Upper lobe of left lung (tissue), 6 donors: Measurements from ENCODE around the gene LRRC51. TPM values are rescaled to one million over a fixed set of nuclear protein-coding genes. Genes with fewer than 3 reads are reported as not detected.

Experiments
- ATAC-seq, 2 donors: fragments of 200-7000 bp; cut with Tn5 transposase; one replicate each; pipeline ENCODE4 v1.9.1; 2022; ENCODE audit warnings: mild to moderate bottlenecking in 2 of 2, moderate library complexity in 2 of 2; ENCODE audit not compliant: low FRiP score in 2 of 2
- DNase-seq, 2 donors: peaks; one replicate each; pipeline ENCODE4 v3.0.0-alpha.2; 2019 to 2020
- H3K27ac ChIP-seq, 4 donors: fragments of 200-600 bp; sonication (generic); one replicate each; pipeline ENCODE4 v1.5.1; 2016 to 2019
- H3K27me3 ChIP-seq, 4 donors: fragments of 200-600 bp; sonication (generic); one replicate each; pipeline ENCODE4 v1.5.1; 2017 to 2019
- H3K36me3 ChIP-seq, 4 donors: fragments of 200-600 bp; sonication (generic); one replicate each; pipeline ENCODE4 v1.5.1; 2016 to 2019
- H3K4me1 ChIP-seq, 4 donors: fragments of 200-600 bp; sonication (generic); one replicate each; pipeline ENCODE4 v1.5.1; 2018 to 2019
- H3K4me3 ChIP-seq, 4 donors: fragments of 200-600 bp; sonication (generic); one replicate each; pipeline ENCODE4 v1.5.1; 2017 to 2019; ENCODE audit warnings: mild to moderate bottlenecking in 2 of 4, moderate library complexity in 1 of 4
- H3K9me3 ChIP-seq, 4 donors: fragments of 200-600 bp; sonication (generic); one replicate each; pipeline ENCODE4 v1.5.1; 2018 to 2019
- CTCF ChIP-seq, 6 experiments: fragments of 450-650 bp in 4 of 6; fragments of 200-600 bp in 2 of 6; sonication (generic) in 2 of 6; IDR thresholded peaks; one replicate each; pipeline ENCODE4 v1.5.1; 2016 to 2019; ENCODE audit warnings: antibody characterized with exemption in 6 of 6
- EP300 ChIP-seq, 4 donors: sonication (generic); formaldehyde crosslinking; IDR thresholded peaks; one replicate each; pipeline ENCODE4 v1.5.1; 2017; ENCODE audit warnings: antibody characterized with exemption in 4 of 4, control low read depth in 2 of 4
- POLR2A ChIP-seq, 4 donors: fragments of 450-650 bp; IDR thresholded peaks; one replicate each; pipeline ENCODE4 v1.5.1; 2016 to 2017; ENCODE audit warnings: antibody characterized with exemption in 4 of 4, mild to moderate bottlenecking in 2 of 4
- POLR2AphosphoS5 ChIP-seq, 2 donors: sonication (generic); formaldehyde crosslinking; IDR thresholded peaks; one replicate each; pipeline ENCODE4 v1.5.1; 2017; ENCODE audit warnings: antibody characterized with exemption in 2 of 2
- WGBS, 2 donors: methylation state at CpG; one replicate each; pipeline ENCODE4 v1.1.5; 2017 to 2018; 5-methylcytosine and 5-hydroxymethylcytosine counted together
- total RNA-seq, 6 donors: library from RNA; depleted of rRNA in 4 of 6; stranded (reverse); fragments of >200 nt in 4 of 6; gene quantifications; one replicate each; pipeline versions ENCODE4 v1.1.0 to v1.2.1, GENCODE V29; 2016 to 2021
- donor health status: DM: no; HTN: no; CAD: no; lungs with moderate emphysema.
- donor health status: DM: no; HTN: yes; CAD: no; lungs with severe emphysema.

LRRC51 gene
- total RNA-seq, 6 donors from 2014 or later: 5.3 to 19.2 (median 10.3) TPM

- Histone ChIP-seq H3K36me3 (peaks cover 0 to 6% (median 0%) of the 10 kb centered on the region in 4 donors), H3K9me3 (no peaks in the 10 kb centered on the region), H3K4me1 (peaks cover 29 to 38% (median 32%) of the 10 kb centered on the region in 4 donors), H3K27me3 (no peaks in the 10 kb centered on the region), H3K4me3 (no peak overlapping the region), H3K27ac (peak overlapping the region in 2 of 4 donors; percentile 89 to 94)
- DNase-seq (no peak), ATAC-seq (no peak)
- 82 to 85% methylated on average over 6 of the region's 6 CpGs for WGBS, 2 donors
- TF ChIP-seq POLR2AphosphoS5 (IDR thresholded peaks at IDR 0.05): no peak
Observed at GRCh38 chr11:72078477-72078876, 2.2 kb upstream of the LRRC51 start.

- 5% methylated on average over 16 of the region's 16 CpGs for WGBS, 2 donors
- Histone ChIP-seq H3K9me3 (no peaks in the 10 kb centered on the region), H3K4me1 (peaks cover 29 to 34% (median 32%) of the 10 kb centered on the region in 4 donors), H3K36me3 (peaks cover 0 to 6% (median 0%) of the 10 kb centered on the region in 4 donors), H3K27ac (peak overlapping the region; percentile 87 to 94 (median 91)), H3K4me3 (peak overlapping the region; percentile 61 to 82 (median 72)), H3K27me3 (no peaks in the 10 kb centered on the region)
- DNase-seq: no peak
- ATAC-seq: peak in 1 of 2 donors; percentile 57
- TF ChIP-seq EP300 (IDR thresholded peaks at IDR 0.05): no peak
- TF ChIP-seq POLR2A (IDR thresholded peaks at IDR 0.05): no peak
- TF ChIP-seq POLR2AphosphoS5 (IDR thresholded peaks at IDR 0.05): no peak
- no peak for TF ChIP-seq CTCF (IDR thresholded peaks at IDR 0.05)
Observed at GRCh38 chr11:72079819-72080325, 778 bp upstream of the LRRC51 start.

DNA sequence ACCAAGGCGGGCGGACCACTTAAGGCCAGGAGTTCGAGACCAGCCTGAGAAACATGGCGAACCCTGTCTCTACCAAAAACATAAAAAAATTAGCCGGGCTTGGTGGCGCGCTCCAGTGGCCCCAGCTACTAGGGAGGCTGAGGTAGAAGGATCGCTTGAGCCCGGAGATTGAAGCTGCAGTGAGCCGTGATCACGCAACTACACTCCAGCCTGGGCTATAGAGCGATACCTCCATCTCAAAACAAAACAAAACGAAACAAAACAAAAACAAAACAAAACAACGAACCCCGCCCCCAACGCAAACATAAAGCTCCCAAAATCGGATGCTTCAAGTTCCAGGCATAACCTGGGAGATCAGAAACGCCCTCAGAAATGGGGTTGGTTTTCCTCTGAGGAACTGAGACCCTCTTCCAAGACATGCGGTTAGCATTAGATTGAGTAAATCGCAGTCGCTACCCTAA, 564 bp downstream of the LRRC51 start:
- H3K4me3 ChIP-seq: peak overlapping the region; percentile 11 to 82 (median 68)
- peaks cover 29 to 33% (median 31%) of the 10 kb centered on the region in 4 donors for H3K4me1 ChIP-seq
- H3K27ac ChIP-seq: peak overlapping the region; percentile 87 to 94 (median 91)
- WGBS, 2 donors: 70 to 77% methylated on average over 20 to 21 of the region's 21 CpGs
- no peaks in the 10 kb centered on the region for H3K9me3 ChIP-seq
- H3K27me3 ChIP-seq: no peaks in the 10 kb centered on the region
- ATAC-seq (no peak), DNase-seq (no peak)
- TF ChIP-seq POLR2AphosphoS5 (IDR thresholded peaks at IDR 0.05) (no peak), EP300 (IDR thresholded peaks at IDR 0.05) (no peak), POLR2A (IDR thresholded peaks at IDR 0.05) (no peak), CTCF (IDR thresholded peaks at IDR 0.05) (no peak)
- no peaks in the 10 kb centered on the region for H3K36me3 ChIP-seq

DNA sequence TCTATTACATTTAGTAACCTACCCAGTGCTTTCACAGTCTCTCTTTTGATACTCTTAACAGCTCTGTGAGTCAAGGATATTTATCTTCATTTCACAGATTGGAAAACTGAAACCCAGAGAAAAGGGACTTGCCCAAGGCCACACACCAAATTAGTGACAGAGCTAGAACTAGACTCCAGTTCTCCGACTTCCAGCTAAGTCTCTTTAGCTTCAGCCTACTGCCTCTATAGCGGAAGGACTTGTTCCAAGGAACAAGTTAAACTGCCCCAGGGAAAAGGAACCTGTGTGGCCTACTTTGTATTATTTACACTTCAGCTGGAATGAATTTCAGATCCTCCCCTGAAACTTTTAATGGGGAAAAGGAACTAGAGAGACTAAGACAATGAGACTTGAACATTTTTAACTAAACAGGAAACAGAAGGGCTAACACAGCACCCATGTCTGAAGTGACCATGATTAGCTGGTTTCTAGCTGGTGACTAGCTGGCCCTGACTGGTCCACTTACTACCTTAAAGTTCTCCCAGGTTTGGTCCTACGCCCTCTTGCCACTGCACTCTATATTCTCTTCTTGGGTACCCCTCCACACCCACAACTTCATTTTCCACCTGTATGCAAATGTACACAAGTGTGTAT, 1.3 kb downstream of the LRRC51 start:
- Histone ChIP-seq H3K4me1 (peaks cover 29 to 33% (median 31%) of the 10 kb centered on the region in 4 donors), H3K36me3 (no peaks in the 10 kb centered on the region), H3K4me3 (no peak overlapping the region), H3K9me3 (no peaks in the 10 kb centered on the region), H3K27ac (peak overlapping the region; percentile 87 to 94 (median 91)), H3K27me3 (no peaks in the 10 kb centered on the region)
- ATAC-seq: no peak
- WGBS, 2 donors: 76% methylated on average over 3 of the region's 3 CpGs
- no peak for DNase-seq
- TF ChIP-seq POLR2A (IDR thresholded peaks at IDR 0.05): no peak
- no peak for TF ChIP-seq POLR2AphosphoS5 (IDR thresholded peaks at IDR 0.05)
- no peak for TF ChIP-seq EP300 (IDR thresholded peaks at IDR 0.05)
- no peak for TF ChIP-seq CTCF (IDR thresholded peaks at IDR 0.05)

- no peaks in the 10 kb centered on the region for H3K27me3 ChIP-seq
- H3K4me1 ChIP-seq: peaks cover 27 to 33% (median 30%) of the 10 kb centered on the region in 4 donors
- 88 to 96% methylated on average over 2 of the region's 2 CpGs for WGBS, 2 donors
Observed at GRCh38 chr11:72083414-72083813, 2.8 kb downstream of the LRRC51 start.

More at GRCh38 chr11:72083414-72083813, 2.8 kb downstream of the LRRC51 start:
- Histone ChIP-seq H3K4me3 (no peak overlapping the region), H3K27ac (no peak overlapping the region), H3K9me3 (no peaks in the 10 kb centered on the region), H3K36me3 (peaks cover 0 to 8% (median 0%) of the 10 kb centered on the region in 4 donors)
- DNase-seq (no peak), ATAC-seq (no peak)
- no peak for TF ChIP-seq EP300 (IDR thresholded peaks at IDR 0.05)
- TF ChIP-seq CTCF (IDR thresholded peaks at IDR 0.05): no peak
- TF ChIP-seq POLR2AphosphoS5 (IDR thresholded peaks at IDR 0.05): no peak
- no peak for TF ChIP-seq POLR2A (IDR thresholded peaks at IDR 0.05)
